ENCODE data around the gene SEPTIN2. TPM values are rescaled to one million over a fixed set of nuclear protein-coding genes. Genes with fewer than 3 reads are reported as not detected.
A peak's percentile ranks its signal among the peaks of the same experiment; 100 is the strongest.
"Not testable (repeated sequence)": the region's sequence is repeated elsewhere in the genome, so short reads cannot be mapped to it uniquely, and the experiment has no call there.

Gene SEPTIN2
- polyA plus RNA-seq, 3 donors, result 133 to 335 (median 211) TPM

GRCh38 chr2:241308832-241309500 is 6.8 kb upstream of the SEPTIN2 start:
- 53 to 91% (median 86%) methylated on average over 18 of the region's 18 CpGs for WGBS, 3 donors

DNA sequence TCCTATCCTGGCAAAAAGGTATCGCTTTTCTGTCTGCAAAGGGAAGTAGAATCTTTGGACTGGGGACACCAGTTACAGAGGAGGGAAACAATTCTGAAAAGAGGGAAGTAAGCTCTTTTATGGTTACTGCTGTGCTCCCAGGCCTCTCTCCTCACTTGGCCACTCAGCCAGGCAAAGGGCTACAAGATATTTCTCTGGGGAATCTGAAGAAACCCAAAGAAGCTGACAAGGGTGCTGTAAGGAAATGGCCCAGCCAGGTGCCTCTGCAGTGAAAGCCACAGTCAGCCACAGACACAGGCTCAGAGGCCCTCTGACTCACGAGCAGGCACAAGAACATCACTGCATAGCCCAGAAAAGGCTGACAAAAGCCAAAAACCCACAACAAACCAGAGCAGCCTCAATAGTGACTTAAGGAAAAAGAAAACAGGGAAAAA is 6.0 kb upstream of the SEPTIN2 start:
- WGBS, 3 donors, result 42 to 73% (median 48%) methylated on average over 2 of the region's 2 CpGs
- H3K27ac ChIP-seq (ENCODE audit: low read depth, low read length), result no peak overlapping the region

More at GRCh38 chr2:241308832-241309500, 6.8 kb upstream of the SEPTIN2 start:
- H3K27ac ChIP-seq (ENCODE audit: low read depth, low read length), result no peak overlapping the region

DNA sequence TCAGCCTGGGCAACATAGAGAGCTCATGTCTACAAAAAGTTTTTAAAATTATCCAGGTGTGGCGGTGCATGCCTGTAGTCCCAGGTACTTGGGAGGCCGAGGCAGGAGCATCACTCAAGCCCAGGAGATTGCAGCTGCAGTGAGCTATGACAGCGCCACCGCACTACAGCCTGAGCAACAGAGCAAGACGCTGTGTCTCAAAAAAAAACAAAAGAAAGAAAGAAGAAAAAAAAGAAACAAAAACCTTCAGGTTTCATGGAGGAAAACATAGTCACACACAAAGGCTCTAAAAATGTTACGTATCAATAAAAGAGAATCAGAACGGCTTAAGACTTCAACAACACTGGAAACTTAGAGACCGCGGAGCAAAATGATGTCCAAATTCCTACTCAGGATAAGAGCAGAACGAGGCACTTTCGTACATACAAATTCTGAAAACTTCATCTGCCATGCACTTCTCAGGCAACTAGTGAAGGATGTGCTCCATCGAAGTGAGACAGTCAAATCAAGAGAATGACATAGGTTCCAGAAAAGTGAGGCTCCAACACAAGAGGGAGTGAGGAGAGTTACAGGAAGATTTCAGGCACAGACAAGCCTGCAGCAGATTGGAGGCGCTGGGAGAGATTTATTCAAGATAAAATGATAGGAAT is 4.7 kb upstream of the SEPTIN2 start:
- 86 to 93% (median 91%) methylated on average over 13 of the region's 13 CpGs for WGBS, 3 donors

DNA sequence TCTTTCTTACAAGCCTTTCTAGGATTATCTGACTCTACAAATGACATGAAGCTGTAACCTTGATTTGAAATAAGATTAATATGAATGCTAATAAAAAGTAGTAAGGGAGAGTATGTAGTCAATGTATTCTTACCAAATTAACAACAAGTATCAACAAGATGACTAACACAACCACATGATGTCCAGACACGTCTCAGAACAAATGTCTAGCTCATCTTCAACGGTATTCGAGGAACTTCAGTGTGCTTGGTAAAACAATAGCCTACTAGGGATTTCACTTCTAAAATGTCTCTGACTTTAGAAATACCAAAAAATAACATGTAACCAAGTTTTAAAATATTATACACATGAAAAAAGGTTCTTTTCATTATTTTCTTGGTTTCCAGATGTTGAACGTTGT is 3.6 kb upstream of the SEPTIN2 start:
- 73 to 81% (median 78%) methylated on average over 4 of the region's 4 CpGs for WGBS, 3 donors
- H3K27ac ChIP-seq (ENCODE audit: low read depth, low read length), result no peak overlapping the region

More for the DNA sequence above, 4.7 kb upstream of the SEPTIN2 start:
- no peak overlapping the region for H3K27ac ChIP-seq (ENCODE audit: low read depth, low read length)

- H3K27ac ChIP-seq (ENCODE audit: low read depth, low read length), result no peak overlapping the region
- 64 to 88% (median 86%) methylated on average over 8 of the region's 8 CpGs for WGBS, 3 donors
These were observed 2.1 kb upstream of the SEPTIN2 start for GRCh38 chr2:241313543-241314095.

DNA sequence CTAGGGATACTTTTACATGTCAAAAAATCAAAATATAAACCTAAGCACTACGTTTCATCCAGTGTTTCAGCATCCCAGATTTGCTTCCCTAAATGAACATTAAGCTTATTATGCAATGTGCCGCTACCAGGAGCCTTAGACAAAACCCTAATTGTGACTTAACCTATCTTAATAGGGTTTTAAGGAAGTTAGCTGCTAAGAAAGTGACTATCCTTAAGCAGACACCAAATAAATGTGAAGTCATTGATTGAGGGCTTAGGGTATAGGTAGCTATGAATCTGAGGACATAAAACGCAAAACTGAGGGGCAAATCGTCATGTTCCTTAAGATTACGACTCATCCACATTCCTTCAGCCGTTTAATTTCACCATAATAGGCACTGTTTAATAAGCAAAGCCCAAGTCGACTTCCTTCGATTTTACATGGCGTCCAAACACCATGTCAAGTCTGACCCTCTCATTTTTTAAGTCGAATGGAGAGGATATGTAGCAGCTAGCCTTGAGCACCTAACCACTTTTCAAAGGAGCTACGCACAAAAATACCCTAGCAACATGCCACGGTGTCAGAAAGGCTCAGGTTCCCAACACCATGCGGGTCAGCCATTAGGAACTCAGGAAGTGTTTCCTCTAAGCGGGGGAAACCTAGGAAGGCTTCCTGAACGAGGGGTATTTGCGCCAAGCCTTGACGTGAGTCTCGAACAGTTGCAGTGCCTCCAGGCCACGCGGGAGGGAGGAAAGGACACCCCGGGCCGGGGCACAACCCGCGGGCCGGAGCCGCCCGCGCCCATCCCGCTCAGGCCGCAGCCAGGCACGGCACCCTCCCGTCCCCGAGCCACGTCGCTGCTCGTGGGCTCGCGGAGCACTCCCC is 1.3 kb upstream of the SEPTIN2 start:
- WGBS, 3 donors, result 2 to 4% (median 3%) methylated on average over 36 to 38 of the region's 38 CpGs

GRCh38 chr2:241315093-241315878 is 439 bp upstream of the SEPTIN2 start, which contains the start of gene HDLBP:
TSS of gene HDLBP (minus strand) at chr2:241315672. CDS start at chr2:241266869, 48,803 bp downstream.
- H3K27ac ChIP-seq (ENCODE audit: low read depth, low read length), result peak within 1 kb of the TSS; percentile 71
- 0 to 1% (median 0%) methylated on average over 23 to 73 of the region's 73 CpGs for WGBS, 3 donors

More for the DNA sequence above, 1.3 kb upstream of the SEPTIN2 start:
- peak overlapping the region; percentile 71 for H3K27ac ChIP-seq (ENCODE audit: low read depth, low read length)

DNA sequence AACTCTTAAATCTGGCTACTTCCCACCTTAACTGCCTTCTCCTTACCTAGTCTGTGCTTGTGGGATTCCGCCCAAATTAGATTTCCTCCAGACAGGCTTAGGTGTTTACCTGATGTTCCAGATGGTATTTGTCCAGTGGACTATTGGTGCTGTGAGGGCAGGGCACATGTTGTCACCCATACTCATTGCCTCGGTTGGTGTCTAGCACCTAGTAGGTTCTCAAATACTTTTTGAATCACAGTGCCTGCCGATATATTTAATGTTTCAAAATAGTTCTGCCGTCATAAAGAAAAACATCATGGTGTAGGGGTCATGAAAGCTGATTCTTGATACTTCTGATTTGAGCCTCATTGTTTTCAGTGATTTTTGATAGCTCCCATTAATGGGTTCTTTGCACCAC is 1.1 kb downstream of the SEPTIN2 start:
- H3K27ac ChIP-seq (ENCODE audit: low read depth, low read length), result no peak overlapping the region
- 13 to 17% (median 15%) methylated on average over 4 of the region's 4 CpGs for WGBS, 3 donors

DNA sequence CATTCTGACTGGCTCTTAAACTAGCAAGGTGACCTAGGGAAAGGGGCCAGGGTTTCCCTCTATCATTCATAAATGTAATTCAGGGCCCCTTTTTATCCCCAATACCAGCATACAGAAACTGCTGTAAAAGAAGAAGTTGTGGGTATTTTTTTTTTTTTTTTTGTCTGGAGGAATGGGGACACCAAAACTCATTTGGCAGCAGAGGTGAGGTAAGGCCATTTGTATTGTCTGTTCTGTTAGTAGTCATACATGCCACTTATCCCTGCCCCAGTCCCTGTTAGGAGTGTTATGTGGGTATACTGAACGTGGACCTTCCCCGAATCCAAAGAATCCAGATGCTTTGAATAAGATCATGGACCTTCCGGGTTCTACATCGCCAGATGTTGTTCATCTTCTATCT is 1.7 kb downstream of the SEPTIN2 start:
- WGBS, 3 donors, result 20 to 63% (median 53%) methylated on average over 4 of the region's 4 CpGs
- no peak overlapping the region for H3K27ac ChIP-seq (ENCODE audit: low read depth, low read length)

- 44 to 91% (median 90%) methylated on average over 6 of the region's 6 CpGs for WGBS, 3 donors
These were observed 3.1 kb downstream of the SEPTIN2 start for GRCh38 chr2:241318830-241319229.

GRCh38 chr2:241320394-241320793 is 4.7 kb downstream of the SEPTIN2 start:
- 46 to 94% (median 93%) methylated on average over 8 of the region's 8 CpGs for WGBS, 3 donors
- no peak overlapping the region for H3K27ac ChIP-seq (ENCODE audit: low read depth, low read length)

More at GRCh38 chr2:241318830-241319229, 3.1 kb downstream of the SEPTIN2 start:
- not testable (repeated sequence) for H3K27ac ChIP-seq (ENCODE audit: low read depth, low read length)

DNA sequence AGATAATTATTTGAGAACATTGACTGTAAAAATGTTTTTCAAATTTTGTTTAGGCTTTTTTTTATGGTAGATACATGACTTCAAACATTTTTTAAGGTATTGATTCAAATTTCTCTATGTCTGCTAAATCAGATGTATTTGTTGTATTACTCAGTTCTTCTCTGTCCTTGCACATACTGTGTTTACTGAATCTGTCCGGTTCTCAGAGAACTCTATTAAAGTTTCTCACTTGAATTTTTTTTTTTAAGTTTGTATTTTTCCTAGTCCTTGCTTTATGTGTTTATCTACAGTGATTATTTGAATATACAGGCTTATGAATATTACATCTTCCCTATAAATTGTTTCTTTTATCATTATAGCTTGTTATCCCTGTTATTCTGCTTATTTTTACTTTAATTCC is 5.3 kb downstream of the SEPTIN2 start:
- WGBS, 3 donors, result 24 to 70% (median 59%) methylated on average over 1 of the region's 1 CpG
- H3K27ac ChIP-seq (ENCODE audit: low read depth, low read length), result no peak overlapping the region

GRCh38 chr2:241321886-241322285 is 6.2 kb downstream of the SEPTIN2 start:
- no peak overlapping the region for H3K27ac ChIP-seq (ENCODE audit: low read depth, low read length)
- WGBS, 3 donors, result 4 to 9% (median 8%) methylated on average over 1 of the region's 1 CpG

DNA sequence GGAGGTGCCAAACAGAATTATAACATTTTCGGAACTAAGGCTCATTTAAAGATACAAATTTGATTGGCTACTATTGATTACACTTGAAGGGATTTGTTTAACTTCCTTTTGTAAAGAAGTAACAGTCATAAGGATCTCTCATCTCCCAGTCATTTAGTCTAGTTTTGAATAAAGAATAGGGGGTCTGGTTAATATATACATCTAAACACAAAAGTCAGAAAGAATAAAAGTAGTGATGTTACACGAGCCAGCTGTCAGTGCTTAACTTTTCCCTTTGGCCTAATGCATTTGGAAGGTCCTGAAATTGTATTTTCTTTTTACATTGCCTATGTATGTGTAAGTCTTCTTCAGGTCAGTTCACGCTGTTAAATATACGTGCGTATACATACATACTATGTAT is 8.1 kb downstream of the SEPTIN2 start:
- 55 to 73% (median 68%) methylated on average over 5 of the region's 5 CpGs for WGBS, 3 donors
- H3K27ac ChIP-seq (ENCODE audit: low read depth, low read length), result no peak overlapping the region

DNA sequence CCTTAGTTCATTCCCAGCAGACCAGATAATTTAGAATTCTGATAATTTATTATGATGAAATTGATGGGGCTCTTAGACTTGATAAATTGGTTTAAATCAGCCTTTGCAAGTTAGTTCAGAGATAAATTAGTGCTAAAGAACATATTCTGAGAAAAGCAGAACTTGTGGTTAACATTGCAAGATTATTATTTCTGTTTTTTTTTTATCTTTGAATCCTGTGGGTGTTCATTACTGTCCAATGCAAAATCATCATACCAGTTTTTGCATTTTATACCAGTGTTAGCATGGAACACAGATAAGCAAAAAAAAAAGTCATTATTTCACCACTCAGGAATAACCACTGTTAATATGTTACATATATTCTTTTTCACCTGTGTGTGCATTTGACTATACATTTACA is 9.1 kb downstream of the SEPTIN2 start:
- no peak overlapping the region for H3K27ac ChIP-seq (ENCODE audit: low read depth, low read length)

DNA sequence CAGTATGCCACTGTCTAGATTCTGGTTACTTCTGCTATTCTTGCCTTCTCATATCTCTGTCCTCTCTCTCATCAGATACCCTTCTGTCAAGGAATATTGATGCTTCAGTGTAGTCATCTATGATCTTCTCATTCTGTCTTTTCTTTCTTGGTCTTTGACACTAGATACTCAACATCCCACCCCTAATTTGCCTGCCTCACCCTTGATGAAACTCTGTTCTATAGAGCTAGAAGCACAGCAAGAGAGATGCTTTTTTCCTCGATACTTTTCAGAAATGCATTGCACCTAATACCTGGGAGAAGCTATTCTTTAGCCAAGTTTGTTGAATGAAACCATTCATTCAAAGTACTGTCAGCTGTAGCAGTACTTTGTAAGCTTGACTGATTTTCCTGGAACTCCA is 9.5 kb downstream of the SEPTIN2 start:
- H3K27ac ChIP-seq (ENCODE audit: low read depth, low read length), result no peak overlapping the region
- WGBS, 3 donors, result 71 to 98% (median 97%) methylated on average over 1 of the region's 1 CpG

DNA sequence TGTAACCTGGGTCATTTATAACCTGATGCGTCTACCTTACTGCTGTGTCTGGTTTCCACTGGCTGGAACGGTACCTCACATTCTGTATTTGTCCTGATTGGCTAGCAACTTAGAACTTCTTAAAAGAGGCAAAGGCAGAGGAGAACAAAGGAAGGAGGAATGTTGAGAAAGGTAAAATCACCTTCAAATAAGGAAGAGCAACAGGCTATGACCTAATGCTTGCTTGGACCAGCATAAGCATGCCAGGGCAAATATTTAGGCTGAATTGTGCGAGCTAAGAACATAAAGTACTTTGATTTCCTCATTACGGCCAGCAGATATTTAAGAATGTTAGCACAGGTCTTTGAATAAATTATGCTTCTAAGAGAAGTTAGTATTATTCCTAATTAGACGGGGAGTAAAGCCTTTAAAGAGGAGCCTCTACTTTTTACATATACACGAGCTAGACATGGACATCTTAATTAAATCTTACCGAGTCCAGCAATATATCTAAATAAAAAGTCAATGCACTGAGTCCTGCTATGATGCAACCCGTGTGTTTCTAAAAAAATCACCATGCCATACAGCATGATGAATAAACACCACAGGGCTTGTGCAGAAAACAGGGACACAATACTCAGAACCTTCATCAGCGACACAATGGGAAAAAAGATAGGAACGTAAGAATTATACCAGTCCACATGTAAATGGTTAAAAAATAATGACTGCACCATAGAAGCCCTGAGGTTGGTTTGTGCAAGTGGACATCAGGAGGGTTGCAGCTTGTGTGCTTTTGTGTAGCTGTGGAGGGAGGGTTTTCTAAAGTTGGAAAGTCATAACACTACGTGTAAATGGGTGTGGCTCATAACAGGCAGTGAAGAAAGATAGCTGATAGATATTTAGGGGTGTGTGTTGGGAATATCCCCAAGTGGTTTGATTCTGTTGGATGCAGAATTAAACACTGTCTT is 14.2 kb downstream of the SEPTIN2 start:
- H3K27ac ChIP-seq (ENCODE audit: low read depth, low read length), result no peak overlapping the region
- WGBS, 3 donors, result 84 to 92% (median 90%) methylated on average over 11 of the region's 11 CpGs
